Gastroesophageal sphincter (tissue), 3 donors: ENCODE data around the gene REEP5.

ENCODE experiments used
- CTCF ChIP-seq, 4 experiments: fragments of 200-600 bp in 2 of 4; fragments of 450-650 bp in 2 of 4; sonication (generic) in 1 of 4; IDR thresholded peaks; one replicate each; pipeline ENCODE4 v1.5.1; 2017 to 2019; ENCODE audit warnings: antibody characterized with exemption in 4 of 4, mild to moderate bottlenecking in 2 of 4, moderate library complexity in 2 of 4
- EP300 ChIP-seq: sonication (generic); formaldehyde crosslinking; IDR thresholded peaks from one replicate; pipeline ENCODE4 v1.6.1; 2017; ENCODE audit warnings: antibody characterized with exemption, mild to moderate bottlenecking
- POLR2A ChIP-seq, 2 donors: fragments of 450-650 bp; IDR thresholded peaks; one replicate each; pipeline ENCODE4 v1.6.1; 2017; ENCODE audit warnings: antibody characterized with exemption in 2 of 2, mild to moderate bottlenecking in 2 of 2, moderate library complexity in 1 of 2
- POLR2AphosphoS5 ChIP-seq: sonication (generic); formaldehyde crosslinking; IDR thresholded peaks from one replicate; pipeline ENCODE4 v1.6.1; 2017; ENCODE audit warnings: antibody characterized with exemption

- TF ChIP-seq CTCF (IDR thresholded peaks at IDR 0.05): no peak
- TF ChIP-seq POLR2A (IDR thresholded peaks at IDR 0.05): no peak
- no peak for TF ChIP-seq POLR2AphosphoS5
- no peak for TF ChIP-seq EP300
Measured at GRCh38 chr5:112865128-112865527, 56.9 kb downstream of the REEP5 start.
